Activated B cell treated with CpG ODN at 0.5 μM for 24 hours (primary cell): ENCODE data around the gene ZCCHC14. TPM values are rescaled to one million over a fixed set of nuclear protein-coding genes. Genes with fewer than 3 reads are reported as not detected.

ENCODE experiments used
- ATAC-seq: fragments of 200-7000 bp; cut with Tn5 transposase; one replicate; pipeline ENCODE4 v1.10.0; 2021; ENCODE audit warnings: low read depth, mild to moderate bottlenecking, moderate library complexity
- CTCF ChIA-PET: fragments of 350-600 bp; sonication (Branson Sonifier 250); formaldehyde crosslinking; loops from one replicate; lab custom pipeline; 2021; ENCODE audit warnings: antibody characterized with exemption; lab: Charles Lee
- POLR2A ChIA-PET: fragments of 350-600 bp; sonication (Branson Sonifier 250); formaldehyde crosslinking; loops from one replicate; lab custom pipeline; 2021; ENCODE audit warnings: antibody characterized with exemption; lab: Charles Lee
- DNase-seq: peaks from one replicate; pipeline ENCODE4 v3.0.0; 2022
- H3K27ac Mint-ChIP-seq: one replicate; pipeline ENCODE4 v1.8.0; 2020; ENCODE audit warnings: mixed read lengths
- H3K27me3 Mint-ChIP-seq: one replicate; pipeline ENCODE4 v1.8.0; 2021; ENCODE audit warnings: mixed read lengths
- H3K36me3 Mint-ChIP-seq: one replicate; pipeline ENCODE4 v1.8.0; 2021; ENCODE audit warnings: low read depth, mixed read lengths
- H3K4me1 Mint-ChIP-seq: one replicate; pipeline ENCODE4 v1.8.0; 2021; ENCODE audit warnings: mixed read lengths
- H3K4me3 Mint-ChIP-seq: one replicate; pipeline ENCODE4 v1.8.0; 2020; ENCODE audit warnings: mild to moderate bottlenecking, mixed read lengths
- H3K9me3 Mint-ChIP-seq: one replicate; pipeline ENCODE4 v1.8.0; 2020; ENCODE audit warnings: mixed read lengths
- intact Hi-C: fragments of 100-400 bp; cut with micrococcal nuclease; formaldehyde crosslinking; loops from one replicate; pipeline ENCODE4 v1.15.1; 2024
- total RNA-seq: library from RNA; stranded (reverse); gene quantifications from 2 replicates; pipeline ENCODE4 v1.2.3, GENCODE V29; 2022
- TF ChIP-seq, protein P1 (sequence below): fragments of 200-600 bp; IDR thresholded peaks from one replicate; pipeline ENCODE4 v1.8.0; 2022; ENCODE audit warnings: antibody characterized with exemption, mild to moderate bottlenecking

Gene ZCCHC14
- total RNA-seq, 1 donor from 2014 or later = 3.8 TPM

- POLR2A ChIA-PET = no interaction called here
- H3K36me3 Mint-ChIP-seq = peaks cover 5% of the 10 kb centered on the region
Observed at GRCh38 chr16:87531418-87531817, 38.6 kb upstream of the ZCCHC14 start.

GRCh38 chr16:87528690-87529579 lies 36.1 kb upstream of the ZCCHC14 start:
- DNase-seq (no peak), ATAC-seq (no peak)
- no peaks in the 10 kb centered on the region for H3K4me1 Mint-ChIP-seq
- H3K36me3 Mint-ChIP-seq = peaks cover 5% of the 10 kb centered on the region
- intact Hi-C loops = no loop called here
- peaks cover 17% of the 10 kb centered on the region for H3K9me3 Mint-ChIP-seq
- H3K4me3 Mint-ChIP-seq = no peak overlapping the region
- CTCF ChIA-PET = interaction anchor here (0.9 kb wide), 1 partner anchor 107 kb away, joined by 3 read pairs; no protein-coding TSS in a partner anchor
- POLR2A ChIA-PET = no interaction called here
- H3K27ac Mint-ChIP-seq = no peak overlapping the region
- TF ChIP-seq, protein P1, sequence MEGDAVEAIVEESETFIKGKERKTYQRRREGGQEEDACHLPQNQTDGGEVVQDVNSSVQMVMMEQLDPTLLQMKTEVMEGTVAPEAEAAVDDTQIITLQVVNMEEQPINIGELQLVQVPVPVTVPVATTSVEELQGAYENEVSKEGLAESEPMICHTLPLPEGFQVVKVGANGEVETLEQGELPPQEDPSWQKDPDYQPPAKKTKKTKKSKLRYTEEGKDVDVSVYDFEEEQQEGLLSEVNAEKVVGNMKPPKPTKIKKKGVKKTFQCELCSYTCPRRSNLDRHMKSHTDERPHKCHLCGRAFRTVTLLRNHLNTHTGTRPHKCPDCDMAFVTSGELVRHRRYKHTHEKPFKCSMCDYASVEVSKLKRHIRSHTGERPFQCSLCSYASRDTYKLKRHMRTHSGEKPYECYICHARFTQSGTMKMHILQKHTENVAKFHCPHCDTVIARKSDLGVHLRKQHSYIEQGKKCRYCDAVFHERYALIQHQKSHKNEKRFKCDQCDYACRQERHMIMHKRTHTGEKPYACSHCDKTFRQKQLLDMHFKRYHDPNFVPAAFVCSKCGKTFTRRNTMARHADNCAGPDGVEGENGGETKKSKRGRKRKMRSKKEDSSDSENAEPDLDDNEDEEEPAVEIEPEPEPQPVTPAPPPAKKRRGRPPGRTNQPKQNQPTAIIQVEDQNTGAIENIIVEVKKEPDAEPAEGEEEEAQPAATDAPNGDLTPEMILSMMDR = no peak
- peaks cover 38% of the 10 kb centered on the region for H3K27me3 Mint-ChIP-seq

More at GRCh38 chr16:87531418-87531817, 38.6 kb upstream of the ZCCHC14 start:
- no peak for DNase-seq
- CTCF ChIA-PET = no interaction called here
- Mint-ChIP-seq H3K4me3 (no peak overlapping the region), H3K27me3 (peaks cover 31% of the 10 kb centered on the region), H3K27ac (no peak overlapping the region), H3K4me1 (no peaks in the 10 kb centered on the region), H3K9me3 (peaks cover 17% of the 10 kb centered on the region)
- intact Hi-C loops = no loop called here
- no peak for ATAC-seq
- TF ChIP-seq, protein P1 = no peak

- Mint-ChIP-seq H3K27ac (no peak overlapping the region), H3K27me3 (peaks cover 33% of the 10 kb centered on the region), H3K4me1 (no peaks in the 10 kb centered on the region), H3K4me3 (no peak overlapping the region), H3K9me3 (peaks cover 10% of the 10 kb centered on the region), H3K36me3 (peaks cover 5% of the 10 kb centered on the region)
- DNase-seq (no peak), ATAC-seq (no peak)
- ChIA-PET CTCF (no interaction called here), POLR2A (no interaction called here)
- TF ChIP-seq, protein P1 = no peak
- intact Hi-C loops = no loop called here
Observed at GRCh38 chr16:87527055-87527724, 34.4 kb upstream of the ZCCHC14 start.

DNA sequence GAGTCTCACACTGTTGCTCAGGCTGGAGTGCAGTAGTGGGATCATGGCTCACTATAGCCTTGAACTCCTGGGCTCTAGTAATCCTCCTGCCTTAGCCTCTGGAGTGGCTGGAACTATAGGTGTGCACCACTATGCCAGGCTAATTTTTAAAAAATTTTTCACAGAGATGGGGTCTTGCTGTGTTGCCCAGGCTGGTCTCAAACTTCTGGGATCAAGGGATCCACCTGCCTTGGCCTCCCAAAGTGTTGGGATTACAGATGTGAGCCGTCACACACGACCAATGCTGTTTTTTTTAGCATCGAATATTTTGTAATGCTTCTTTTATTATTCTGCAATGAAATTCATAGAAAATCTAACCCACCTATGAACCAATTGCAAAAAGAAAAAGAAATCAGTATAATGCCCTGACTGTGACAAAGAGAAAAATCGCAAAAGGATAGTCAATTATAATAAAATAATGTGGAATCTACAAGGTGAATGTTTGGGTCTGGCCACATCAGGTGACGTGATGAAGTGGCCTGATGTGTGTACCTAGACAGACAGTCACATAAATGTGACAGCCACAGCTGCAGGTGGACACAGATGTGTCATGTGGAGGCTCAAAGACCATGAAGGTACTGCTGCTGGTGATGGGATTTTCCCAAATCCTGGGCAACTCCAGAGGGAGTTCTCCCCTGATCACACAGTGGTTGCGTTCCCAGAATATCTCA lies 33.6 kb upstream of the ZCCHC14 start:
- Mint-ChIP-seq H3K4me3 (no peak overlapping the region), H3K9me3 (peaks cover 11% of the 10 kb centered on the region), H3K4me1 (no peaks in the 10 kb centered on the region), H3K36me3 (peaks cover 5% of the 10 kb centered on the region), H3K27ac (no peak overlapping the region), H3K27me3 (peaks cover 31% of the 10 kb centered on the region)
- TF ChIP-seq, protein P1 = no peak
- ChIA-PET CTCF (no interaction called here), POLR2A (no interaction called here)
- DNase-seq (no peak), ATAC-seq (no peak)
- intact Hi-C loops = no loop called here
